Osteoblast (primary cell): ENCODE data around the gene TMPRSS13. TPM values are rescaled to one million over a fixed set of nuclear protein-coding genes. Genes with fewer than 3 reads are reported as not detected.

Experiments
- DNase-seq: peaks from one replicate; pipeline ENCODE4 v3.0.0; 2011; ENCODE audit warnings: low spot score, mixed read lengths; ENCODE audit not compliant: insufficient read length; ENCODE audit errors: missing footprints
- H2AFZ ChIP-seq: 2 replicates; pipeline ENCODE4 v1.6.0; 2011; ENCODE audit warnings: mild to moderate bottlenecking, low read length
- H3K27ac ChIP-seq: 2 replicates; pipeline ENCODE4 v1.5.1; 2011; ENCODE audit warnings: mild to moderate bottlenecking, low read depth, low read length, moderate library complexity
- H3K27me3 ChIP-seq: 2 replicates; pipeline ENCODE4 v1.6.0; 2012; ENCODE audit warnings: mild to moderate bottlenecking, control low read depth, inconsistent platforms, low read length, moderate library complexity; ENCODE audit not compliant: insufficient read depth
- H3K36me3 ChIP-seq: 2 replicates; pipeline ENCODE4 v1.5.1; 2011; ENCODE audit warnings: mild to moderate bottlenecking, low read length, control low read depth, moderate library complexity; ENCODE audit not compliant: insufficient read depth
- H3K4me1 ChIP-seq: 2 replicates; pipeline ENCODE4 v1.5.1; 2011; ENCODE audit warnings: mild to moderate bottlenecking, low read length, control low read depth, moderate library complexity; ENCODE audit not compliant: insufficient read depth
- H3K4me2 ChIP-seq: 2 replicates; pipeline ENCODE4 v1.6.0; 2011; ENCODE audit warnings: mild to moderate bottlenecking, low read length; ENCODE audit not compliant: insufficient read depth
- H3K4me3 ChIP-seq: fragments of 200-600 bp; sonication (generic); 3 replicates; pipeline ENCODE4 v1.5.1; 2012; ENCODE audit warnings: mild to moderate bottlenecking, low read length, inconsistent platforms; ENCODE audit not compliant: insufficient read depth
- H3K79me2 ChIP-seq: 2 replicates; pipeline ENCODE4 v1.6.0; 2012; ENCODE audit warnings: mild to moderate bottlenecking, low read length, control low read depth, inconsistent platforms; ENCODE audit not compliant: insufficient read depth
- H3K9me3 ChIP-seq: 2 replicates; pipeline ENCODE4 v1.5.1; 2011; ENCODE audit warnings: low read depth, low read length, control low read depth
- H4K20me1 ChIP-seq: 2 replicates; pipeline ENCODE4 v1.6.0; 2012; ENCODE audit warnings: mild to moderate bottlenecking, low read length, control low read depth; ENCODE audit not compliant: insufficient read depth
- total RNA-seq: library from RNA; depleted of rRNA; stranded (reverse); fragments of >200 nt; gene quantifications from 2 replicates; pipeline ENCODE4 v1.2.3, GENCODE V29; 2012
- TF ChIP-seq, protein P1 (sequence below): IDR thresholded peaks from 2 replicates; pipeline ENCODE4 v1.5.1; 2011; ENCODE audit warnings: mild to moderate bottlenecking, low read depth, low read length, moderate library complexity; ENCODE audit errors: extremely low read depth

Gene TMPRSS13
- total RNA-seq, 1 donor = not detected

DNA sequence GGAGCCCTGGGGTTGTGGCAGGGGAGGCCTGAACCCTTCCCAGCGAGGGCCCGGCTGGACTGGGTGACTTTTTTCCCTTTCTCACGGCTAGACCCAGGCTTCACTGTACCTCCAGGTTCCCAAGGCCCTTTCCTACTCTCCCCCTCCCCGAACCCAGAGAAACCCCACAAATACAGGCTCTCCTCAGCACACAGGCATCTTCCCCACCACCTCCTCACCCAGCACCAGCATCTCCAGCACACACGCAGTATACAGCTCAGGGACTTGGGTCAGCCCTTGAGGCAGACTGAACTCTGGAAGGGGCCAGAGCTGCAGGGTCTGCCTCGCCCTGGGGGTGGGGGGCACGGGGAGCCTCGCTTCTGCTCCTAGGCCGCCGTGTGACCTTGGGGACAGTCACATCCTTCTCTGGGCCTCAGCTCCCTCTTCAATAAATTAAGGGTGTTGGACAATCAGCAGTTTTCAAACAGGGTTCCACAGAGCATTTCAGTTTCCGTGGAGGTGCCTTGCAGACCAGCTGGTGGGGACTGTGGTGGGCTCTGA lies 4.5 kb downstream of the TMPRSS13 start:
- H3K4me3 ChIP-seq = no peak overlapping the region
- no peaks in the 10 kb centered on the region for H3K4me1 ChIP-seq
- H4K20me1 ChIP-seq = no peaks in the 10 kb centered on the region
- no peak overlapping the region for H3K27ac ChIP-seq
- no peak overlapping the region for H2AFZ ChIP-seq
- DNase-seq = peak; percentile 43
- TF ChIP-seq, protein P1, sequence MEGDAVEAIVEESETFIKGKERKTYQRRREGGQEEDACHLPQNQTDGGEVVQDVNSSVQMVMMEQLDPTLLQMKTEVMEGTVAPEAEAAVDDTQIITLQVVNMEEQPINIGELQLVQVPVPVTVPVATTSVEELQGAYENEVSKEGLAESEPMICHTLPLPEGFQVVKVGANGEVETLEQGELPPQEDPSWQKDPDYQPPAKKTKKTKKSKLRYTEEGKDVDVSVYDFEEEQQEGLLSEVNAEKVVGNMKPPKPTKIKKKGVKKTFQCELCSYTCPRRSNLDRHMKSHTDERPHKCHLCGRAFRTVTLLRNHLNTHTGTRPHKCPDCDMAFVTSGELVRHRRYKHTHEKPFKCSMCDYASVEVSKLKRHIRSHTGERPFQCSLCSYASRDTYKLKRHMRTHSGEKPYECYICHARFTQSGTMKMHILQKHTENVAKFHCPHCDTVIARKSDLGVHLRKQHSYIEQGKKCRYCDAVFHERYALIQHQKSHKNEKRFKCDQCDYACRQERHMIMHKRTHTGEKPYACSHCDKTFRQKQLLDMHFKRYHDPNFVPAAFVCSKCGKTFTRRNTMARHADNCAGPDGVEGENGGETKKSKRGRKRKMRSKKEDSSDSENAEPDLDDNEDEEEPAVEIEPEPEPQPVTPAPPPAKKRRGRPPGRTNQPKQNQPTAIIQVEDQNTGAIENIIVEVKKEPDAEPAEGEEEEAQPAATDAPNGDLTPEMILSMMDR = no peak
- no peak overlapping the region for H3K4me2 ChIP-seq
- peaks cover 4% of the 10 kb centered on the region for H3K27me3 ChIP-seq
- H3K79me2 ChIP-seq = no peaks in the 10 kb centered on the region
- H3K36me3 ChIP-seq = no peaks in the 10 kb centered on the region
- no peaks in the 10 kb centered on the region for H3K9me3 ChIP-seq

DNA sequence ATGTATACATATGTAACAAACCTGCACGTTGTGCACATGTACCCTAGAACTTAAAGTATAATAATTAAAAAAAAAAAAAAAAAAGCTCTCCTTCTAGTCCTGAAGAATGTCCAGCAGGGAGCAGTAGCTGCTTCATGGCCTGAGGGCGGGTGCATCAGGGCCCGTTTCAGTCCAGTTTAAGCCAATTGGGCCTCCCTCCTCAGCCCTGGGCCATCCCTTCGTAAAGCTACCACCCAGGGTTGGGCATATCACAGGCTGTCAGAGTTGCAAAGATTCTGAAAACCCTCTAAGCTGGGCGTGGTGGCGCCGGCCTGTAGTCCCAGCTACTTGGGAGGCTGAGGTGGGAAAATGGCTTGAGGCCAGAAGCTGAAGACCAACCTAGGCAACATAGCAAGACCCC lies 5.4 kb downstream of the TMPRSS13 start:
- Histone ChIP-seq H3K4me1 (no peaks in the 10 kb centered on the region), H3K9me3 (no peaks in the 10 kb centered on the region), H4K20me1 (no peaks in the 10 kb centered on the region), H3K36me3 (no peaks in the 10 kb centered on the region), H3K27me3 (no peaks in the 10 kb centered on the region), H2AFZ (no peak overlapping the region), H3K79me2 (no peaks in the 10 kb centered on the region), H3K4me2 (no peak overlapping the region), H3K4me3 (no peak overlapping the region), H3K27ac (no peak overlapping the region)
- DNase-seq = peak; percentile 79
- TF ChIP-seq, protein P1 = no peak

- Histone ChIP-seq H3K4me1 (no peaks in the 10 kb centered on the region), H3K36me3 (no peaks in the 10 kb centered on the region), H2AFZ (no peak overlapping the region), H3K9me3 (no peaks in the 10 kb centered on the region), H3K79me2 (no peaks in the 10 kb centered on the region), H3K27ac (no peak overlapping the region), H3K4me3 (no peak overlapping the region), H3K27me3 (no peaks in the 10 kb centered on the region), H3K4me2 (no peak overlapping the region), H4K20me1 (no peaks in the 10 kb centered on the region)
- TF ChIP-seq, protein P1 = no peak
- DNase-seq = peak; percentile 29
Observed at GRCh38 chr11:117923275-117923674, 5.9 kb downstream of the TMPRSS13 start.

DNA sequence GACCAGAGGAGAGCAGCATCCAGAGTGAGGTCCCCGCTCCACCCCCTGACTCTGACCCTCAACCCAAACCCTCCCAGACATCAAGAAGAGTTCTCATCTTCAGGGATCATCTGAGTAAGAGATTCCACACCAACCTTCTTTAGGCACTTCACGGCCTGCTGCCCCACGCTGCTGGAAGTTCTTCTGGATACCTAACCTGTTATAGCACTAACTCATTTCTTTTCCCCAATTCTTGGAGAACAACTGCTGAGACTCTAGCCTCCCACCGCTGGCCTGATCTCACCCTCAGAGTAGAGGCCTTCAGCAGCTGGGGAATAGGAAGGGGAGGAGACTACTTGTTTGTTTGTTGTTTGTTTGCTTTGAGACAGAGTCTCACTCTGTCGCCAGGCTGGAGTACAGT lies 7.3 kb downstream of the TMPRSS13 start:
- Histone ChIP-seq H3K4me1 (no peaks in the 10 kb centered on the region), H3K9me3 (no peaks in the 10 kb centered on the region), H3K4me3 (no peak overlapping the region), H4K20me1 (no peaks in the 10 kb centered on the region), H3K27ac (no peak overlapping the region), H2AFZ (no peak overlapping the region), H3K36me3 (no peaks in the 10 kb centered on the region), H3K27me3 (no peaks in the 10 kb centered on the region), H3K4me2 (no peak overlapping the region), H3K79me2 (no peaks in the 10 kb centered on the region)
- TF ChIP-seq, protein P1 = no peak
- DNase-seq = no peak
